LoVo (cell line): ENCODE data around the gene GOLGA8K.
"Not testable (repeated sequence)": the region's sequence is repeated elsewhere in the genome, so short reads cannot be mapped to it uniquely, and the experiment has no call there.

ENCODE experiments used
- DNase-seq: peaks from one replicate; pipeline ENCODE4 v3.0.0-alpha.2; 2016; ENCODE audit warnings: low spot score

The GOLGA8K gene

GRCh38 chr15:32403192-32403591, at the start of gene GOLGA8K:
Gene GOLGA8K, minus strand, starts transcription at chr15:32403292. Its CDS starts 98 bp downstream, at chr15:32403194.
- DNase-seq, result not testable (repeated sequence)

GRCh38 chr15:32440445-32440977, 37.4 kb upstream of the GOLGA8K start:
- not testable (repeated sequence) for DNase-seq

GRCh38 chr15:32434102-32434963, 31.2 kb upstream of the GOLGA8K start:
- not testable (repeated sequence) for DNase-seq

- not testable (repeated sequence) for DNase-seq
Observed at GRCh38 chr15:32427635-32428034, 24.5 kb upstream of the GOLGA8K start.

- DNase-seq, result not testable (repeated sequence)
Observed at GRCh38 chr15:32426511-32426910, 23.4 kb upstream of the GOLGA8K start.

GRCh38 chr15:32407903-32408302, 4.8 kb upstream of the GOLGA8K start:
- DNase-seq, result not testable (repeated sequence)

GRCh38 chr15:32396522-32396921, 6.6 kb downstream of the GOLGA8K start:
- not testable (repeated sequence) for DNase-seq

GRCh38 chr15:32394745-32395144, 8.3 kb downstream of the GOLGA8K start:
- not testable (repeated sequence) for DNase-seq

- not testable (repeated sequence) for DNase-seq
Observed at GRCh38 chr15:32388050-32388648, 14.9 kb downstream of the GOLGA8K start.

- DNase-seq, result not testable (repeated sequence)
Observed at GRCh38 chr15:32385823-32386495, 17.1 kb downstream of the GOLGA8K start.

GRCh38 chr15:32374185-32374584, 28.9 kb downstream of the GOLGA8K start:
- DNase-seq, result not testable (repeated sequence)

GRCh38 chr15:32373707-32374106, 29.4 kb downstream of the GOLGA8K start:
- DNase-seq, result not testable (repeated sequence)

- not testable (repeated sequence) for DNase-seq
Observed at GRCh38 chr15:32372075-32372474, 31.0 kb downstream of the GOLGA8K start.

GRCh38 chr15:32370526-32370925, 32.6 kb downstream of the GOLGA8K start:
- not testable (repeated sequence) for DNase-seq

GRCh38 chr15:32370064-32370463, 33.0 kb downstream of the GOLGA8K start:
- DNase-seq, result not testable (repeated sequence)

GRCh38 chr15:32366492-32366891, 36.6 kb downstream of the GOLGA8K start:
- not testable (repeated sequence) for DNase-seq

GRCh38 chr15:32365955-32366354, 37.1 kb downstream of the GOLGA8K start:
- not testable (repeated sequence) for DNase-seq

GRCh38 chr15:32364944-32365343, 38.1 kb downstream of the GOLGA8K start:
- DNase-seq, result not testable (repeated sequence)

GRCh38 chr15:32363449-32363848, 39.6 kb downstream of the GOLGA8K start:
- not testable (repeated sequence) for DNase-seq

- DNase-seq, result not testable (repeated sequence)
Observed at GRCh38 chr15:32361662-32362061, 41.4 kb downstream of the GOLGA8K start.

GRCh38 chr15:32358462-32358861, 44.6 kb downstream of the GOLGA8K start:
- not testable (repeated sequence) for DNase-seq

- DNase-seq, result not testable (repeated sequence)
Observed at GRCh38 chr15:32356909-32357308, 46.2 kb downstream of the GOLGA8K start.
